DLD1 (cell line): ENCODE measurements around the gene MAPKAP1.

Experiments
- in situ Hi-C: cut with HindIII; loops from 2 replicates; pipeline ENCODE4 v1.10.0; 2017; ENCODE audit warnings: low sequenced_read_pairs

The MAPKAP1 gene

GRCh38 chr9:125515983-125516940 lies 190.7 kb downstream of the MAPKAP1 start:
- in situ Hi-C loops = no loop called here

- in situ Hi-C loops = no loop called here
Measured at GRCh38 chr9:125515281-125515680, 191.7 kb downstream of the MAPKAP1 start.

- in situ Hi-C loops = no loop called here
Measured at GRCh38 chr9:125514468-125514867, 192.5 kb downstream of the MAPKAP1 start.

- in situ Hi-C loops = no loop called here
Measured at GRCh38 chr9:125513668-125514413, 193.2 kb downstream of the MAPKAP1 start.

GRCh38 chr9:125513303-125513667 lies 193.7 kb downstream of the MAPKAP1 start:
- in situ Hi-C loops = no loop called here

GRCh38 chr9:125511789-125512660 lies 195.0 kb downstream of the MAPKAP1 start:
- in situ Hi-C loops = no loop called here

GRCh38 chr9:125510980-125511379 lies 196.0 kb downstream of the MAPKAP1 start:
- in situ Hi-C loops = no loop called here

GRCh38 chr9:125509476-125509875 lies 197.5 kb downstream of the MAPKAP1 start:
- in situ Hi-C loops = no loop called here

GRCh38 chr9:125508249-125508648 lies 198.8 kb downstream of the MAPKAP1 start:
- in situ Hi-C loops = no loop called here

- in situ Hi-C loops = no loop called here
Measured at GRCh38 chr9:125507226-125507625, 199.8 kb downstream of the MAPKAP1 start.

- in situ Hi-C loops = no loop called here
Measured at GRCh38 chr9:125505988-125506438, 201.0 kb downstream of the MAPKAP1 start.

GRCh38 chr9:125504616-125505015 lies 202.4 kb downstream of the MAPKAP1 start:
- in situ Hi-C loops = no loop called here

GRCh38 chr9:125497906-125498305 lies 209.1 kb downstream of the MAPKAP1 start:
- in situ Hi-C loops = no loop called here

GRCh38 chr9:125497478-125497877 lies 209.5 kb downstream of the MAPKAP1 start:
- in situ Hi-C loops = no loop called here

GRCh38 chr9:125496313-125496834 lies 210.6 kb downstream of the MAPKAP1 start:
- in situ Hi-C loops = no loop called here

- in situ Hi-C loops = no loop called here
Measured at GRCh38 chr9:125495172-125496119, 211.6 kb downstream of the MAPKAP1 start.

GRCh38 chr9:125494653-125494915 lies 212.4 kb downstream of the MAPKAP1 start:
- in situ Hi-C loops = no loop called here

- in situ Hi-C loops = no loop called here
Measured at GRCh38 chr9:125493881-125494652, 212.9 kb downstream of the MAPKAP1 start.

- in situ Hi-C loops = no loop called here
Measured at GRCh38 chr9:125493384-125493783, 213.6 kb downstream of the MAPKAP1 start.
